ENCODE measurements around the gene USP40.

Gene USP40

GRCh38 chr2:233600386-233600785 is 33.8 kb upstream of the USP40 start:
- H3K36me3 ChIP-seq (ENCODE audit: insufficient read depth, low read length): no peaks in the 10 kb centered on the region
- H2AFZ ChIP-seq (ENCODE audit: low read length): no peak overlapping the region
- H3K4me2 ChIP-seq (ENCODE audit: low read depth, low read length, poor library complexity, severe bottlenecking): no peak overlapping the region
- H3K79me2 ChIP-seq (ENCODE audit: insufficient read depth, low read length): no peaks in the 10 kb centered on the region
- no peak overlapping the region for H3K9ac ChIP-seq (ENCODE audit: low read depth, low read length, poor library complexity, severe bottlenecking)
- H4K20me1 ChIP-seq (ENCODE audit: insufficient read depth, low read length, poor library complexity, severe bottlenecking): no peaks in the 10 kb centered on the region
- no peaks in the 10 kb centered on the region for H3K9me2 ChIP-seq (replicated peaks; ENCODE audit: low read depth, low read length)
- TF ChIP-seq EZH2phosphoT487 (IDR thresholded peaks at IDR 0.05; ENCODE audit: borderline replicate concordance): no peak
- TF ChIP-seq CTCF (conservative IDR thresholded peaks at IDR 0.05; ENCODE audit: low read length): no peak
- H3K9me3 ChIP-seq (ENCODE audit: insufficient read depth, low read depth, low read length): no peaks in the 10 kb centered on the region
- no peaks in the 10 kb centered on the region for H3F3A ChIP-seq (ENCODE audit: low read depth)
- H3K4me3 ChIP-seq (ENCODE audit: low read length, poor library complexity, severe bottlenecking): no peak overlapping the region
- H3K27me3 ChIP-seq (ENCODE audit: insufficient read depth, low read length, poor library complexity, severe bottlenecking): no peaks in the 10 kb centered on the region
- H3K4me1 ChIP-seq (ENCODE audit: insufficient read depth, low read length, poor library complexity, severe bottlenecking): no peaks in the 10 kb centered on the region

GRCh38 chr2:233598952-233599351 is 32.4 kb upstream of the USP40 start:
- no peaks in the 10 kb centered on the region for H3K79me2 ChIP-seq (ENCODE audit: insufficient read depth, low read length)
- H4K20me1 ChIP-seq (ENCODE audit: insufficient read depth, low read length, poor library complexity, severe bottlenecking): no peaks in the 10 kb centered on the region
- H3K36me3 ChIP-seq (ENCODE audit: insufficient read depth, low read length): no peaks in the 10 kb centered on the region
- H3K4me1 ChIP-seq (ENCODE audit: insufficient read depth, low read length, poor library complexity, severe bottlenecking): no peaks in the 10 kb centered on the region
- H2AFZ ChIP-seq (ENCODE audit: low read length): no peak overlapping the region
- H3K27me3 ChIP-seq (ENCODE audit: insufficient read depth, low read length, poor library complexity, severe bottlenecking): no peaks in the 10 kb centered on the region
- no peaks in the 10 kb centered on the region for H3K9me2 ChIP-seq (replicated peaks; ENCODE audit: low read depth, low read length)
- H3K4me2 ChIP-seq (ENCODE audit: low read depth, low read length, poor library complexity, severe bottlenecking): no peak overlapping the region
- TF ChIP-seq EZH2phosphoT487 (IDR thresholded peaks at IDR 0.05; ENCODE audit: borderline replicate concordance): no peak
- no peak for TF ChIP-seq CTCF (conservative IDR thresholded peaks at IDR 0.05; ENCODE audit: low read length)
- no peaks in the 10 kb centered on the region for H3K9me3 ChIP-seq (ENCODE audit: insufficient read depth, low read depth, low read length)
- H3F3A ChIP-seq (ENCODE audit: low read depth): no peaks in the 10 kb centered on the region
- no peak overlapping the region for H3K4me3 ChIP-seq (ENCODE audit: low read length, poor library complexity, severe bottlenecking)
- H3K9ac ChIP-seq (ENCODE audit: low read depth, low read length, poor library complexity, severe bottlenecking): no peak overlapping the region

- Histone ChIP-seq H3K9me2 (replicated peaks; ENCODE audit: low read depth, low read length) (no peaks in the 10 kb centered on the region), H3K9ac (ENCODE audit: low read depth, low read length, poor library complexity, severe bottlenecking) (no peak overlapping the region), H3K4me3 (ENCODE audit: low read length, poor library complexity, severe bottlenecking) (no peak overlapping the region), H2AFZ (ENCODE audit: low read length) (no peak overlapping the region), H3K79me2 (ENCODE audit: insufficient read depth, low read length) (no peaks in the 10 kb centered on the region), H3F3A (ENCODE audit: low read depth) (no peaks in the 10 kb centered on the region), H3K4me2 (ENCODE audit: low read depth, low read length, poor library complexity, severe bottlenecking) (no peak overlapping the region), H3K4me1 (ENCODE audit: insufficient read depth, low read length, poor library complexity, severe bottlenecking) (no peaks in the 10 kb centered on the region), H4K20me1 (ENCODE audit: insufficient read depth, low read length, poor library complexity, severe bottlenecking) (no peaks in the 10 kb centered on the region), H3K27me3 (ENCODE audit: insufficient read depth, low read length, poor library complexity, severe bottlenecking) (no peaks in the 10 kb centered on the region), H3K36me3 (ENCODE audit: insufficient read depth, low read length) (no peaks in the 10 kb centered on the region), H3K9me3 (ENCODE audit: insufficient read depth, low read depth, low read length) (no peaks in the 10 kb centered on the region)
- TF ChIP-seq CTCF (conservative IDR thresholded peaks at IDR 0.05; ENCODE audit: low read length) (no peak), EZH2phosphoT487 (IDR thresholded peaks at IDR 0.05; ENCODE audit: borderline replicate concordance) (no peak)
Observed at GRCh38 chr2:233597522-233597921, 30.9 kb upstream of the USP40 start.

All from Loucy (cell line).